Measurements from ENCODE around the gene CFAP45.

The CFAP45 gene, protein sequence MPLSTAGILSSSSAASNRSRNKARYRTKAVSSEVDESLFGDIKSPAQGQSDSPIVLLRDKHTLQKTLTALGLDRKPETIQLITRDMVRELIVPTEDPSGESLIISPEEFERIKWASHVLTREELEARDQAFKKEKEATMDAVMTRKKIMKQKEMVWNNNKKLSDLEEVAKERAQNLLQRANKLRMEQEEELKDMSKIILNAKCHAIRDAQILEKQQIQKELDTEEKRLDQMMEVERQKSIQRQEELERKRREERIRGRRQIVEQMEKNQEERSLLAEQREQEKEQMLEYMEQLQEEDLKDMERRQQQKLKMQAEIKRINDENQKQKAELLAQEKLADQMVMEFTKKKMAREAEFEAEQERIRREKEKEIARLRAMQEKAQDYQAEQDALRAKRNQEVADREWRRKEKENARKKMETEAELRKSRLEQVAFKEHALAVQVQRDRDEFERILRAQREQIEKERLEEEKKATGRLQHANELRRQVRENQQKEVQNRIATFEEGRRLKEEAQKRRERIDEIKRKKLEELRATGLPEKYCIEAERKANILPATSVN

GRCh38 chr1:159900086-159900680 lies at the start of gene CFAP45:
CFAP45 (minus strand) TSS chr1:159900165; CDS start chr1:159900098, 67 bp downstream.
- no peak for DNase-seq

DNA sequence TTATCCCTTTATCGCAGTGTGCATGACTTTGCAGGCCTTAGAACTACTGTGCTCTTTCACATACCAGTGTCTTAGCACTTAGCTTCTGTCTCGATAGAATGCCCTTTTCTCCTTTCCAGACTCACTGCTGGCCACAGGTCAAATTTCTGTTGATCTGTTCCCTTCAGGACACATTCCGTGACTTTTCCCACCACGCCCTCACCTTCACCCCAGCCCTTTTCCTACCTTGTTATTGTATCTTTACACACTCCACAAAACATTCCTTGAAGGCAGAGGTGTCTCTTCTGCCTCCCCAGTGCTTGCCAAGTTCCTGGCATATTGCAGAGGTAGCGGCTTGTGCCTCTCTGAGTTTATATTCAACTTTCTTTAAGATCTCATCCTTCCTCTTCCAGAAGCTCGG lies 49.2 kb upstream of the CFAP45 start:
- DNase-seq = no peak

DNA sequence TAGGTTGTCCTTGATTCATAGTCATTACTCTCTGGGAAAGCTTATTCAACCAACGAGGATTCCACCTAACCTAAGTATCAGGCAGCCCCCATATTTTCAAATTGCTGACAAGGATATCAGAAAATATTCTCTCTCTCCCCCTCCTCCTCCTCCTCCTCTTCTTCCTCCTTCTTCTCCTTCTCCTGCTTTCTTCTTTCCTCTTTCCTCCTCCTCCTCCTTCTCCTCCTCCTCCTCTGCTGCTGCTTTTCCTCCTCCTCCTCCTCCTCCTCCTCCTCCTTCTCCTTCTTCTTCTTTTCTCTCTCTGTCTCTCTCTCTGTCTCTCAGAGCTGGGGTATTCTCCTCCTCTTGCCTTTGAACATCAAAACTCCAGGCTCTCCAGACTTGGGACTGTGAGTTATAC lies 48.0 kb upstream of the CFAP45 start:
- DNase-seq = no peak

DNA sequence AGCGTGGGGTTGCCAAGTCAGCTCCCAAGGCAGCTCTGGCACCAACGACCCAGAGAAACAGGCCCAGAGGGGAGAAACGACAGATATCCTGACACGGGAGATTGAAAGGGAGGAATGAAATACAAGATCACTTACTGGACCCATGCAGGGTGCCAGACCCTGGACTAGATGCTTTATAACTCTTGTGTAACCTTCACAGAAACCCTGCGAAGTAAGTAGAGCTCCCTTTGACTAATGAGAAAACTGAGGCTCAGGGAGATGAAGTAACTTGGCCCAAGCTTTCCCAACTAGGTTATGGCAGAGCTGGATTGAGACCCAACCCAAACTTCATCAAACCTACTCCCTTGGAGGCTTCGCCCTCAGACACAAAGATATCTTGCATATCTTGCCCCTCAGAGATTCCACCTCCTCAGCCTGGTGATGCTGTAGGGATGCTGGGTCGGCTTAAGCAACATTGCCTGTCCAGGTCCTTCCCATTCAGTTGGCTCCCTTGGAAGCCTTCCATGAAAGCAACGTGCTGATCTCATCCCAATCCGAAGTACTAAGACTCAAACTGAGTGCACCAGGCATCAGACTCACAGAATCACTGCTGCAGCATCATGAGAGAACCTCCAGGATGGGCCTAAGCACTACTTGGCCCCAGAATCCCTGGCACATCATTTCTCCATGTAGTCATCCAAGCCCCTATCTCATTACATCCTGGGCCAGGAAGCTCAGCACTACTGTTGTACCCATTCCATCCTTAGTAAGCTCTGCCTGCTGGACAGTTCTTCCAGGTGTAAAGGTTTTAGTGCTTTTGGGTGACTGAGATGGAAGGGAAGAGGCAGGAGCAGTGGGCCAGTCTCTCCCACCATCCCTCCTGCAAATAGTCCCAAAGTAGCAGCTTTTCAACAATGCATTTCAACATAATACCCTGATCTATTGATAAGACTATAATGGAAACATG lies 46.5 kb upstream of the CFAP45 start:
- no peak for DNase-seq

GRCh38 chr1:159945483-159946241 lies 45.7 kb upstream of the CFAP45 start, which contains the start of gene IGSF9:
IGSF9 (minus strand) TSS chr1:159945613; CDS start chr1:159943454, 2,159 bp downstream.
- DNase-seq = peak in 3 of 4 experiments; percentile 42 to 76 (median 48)

GRCh38 chr1:159944623-159945455 lies 44.9 kb upstream of the CFAP45 start:
- no peak for DNase-seq

DNA sequence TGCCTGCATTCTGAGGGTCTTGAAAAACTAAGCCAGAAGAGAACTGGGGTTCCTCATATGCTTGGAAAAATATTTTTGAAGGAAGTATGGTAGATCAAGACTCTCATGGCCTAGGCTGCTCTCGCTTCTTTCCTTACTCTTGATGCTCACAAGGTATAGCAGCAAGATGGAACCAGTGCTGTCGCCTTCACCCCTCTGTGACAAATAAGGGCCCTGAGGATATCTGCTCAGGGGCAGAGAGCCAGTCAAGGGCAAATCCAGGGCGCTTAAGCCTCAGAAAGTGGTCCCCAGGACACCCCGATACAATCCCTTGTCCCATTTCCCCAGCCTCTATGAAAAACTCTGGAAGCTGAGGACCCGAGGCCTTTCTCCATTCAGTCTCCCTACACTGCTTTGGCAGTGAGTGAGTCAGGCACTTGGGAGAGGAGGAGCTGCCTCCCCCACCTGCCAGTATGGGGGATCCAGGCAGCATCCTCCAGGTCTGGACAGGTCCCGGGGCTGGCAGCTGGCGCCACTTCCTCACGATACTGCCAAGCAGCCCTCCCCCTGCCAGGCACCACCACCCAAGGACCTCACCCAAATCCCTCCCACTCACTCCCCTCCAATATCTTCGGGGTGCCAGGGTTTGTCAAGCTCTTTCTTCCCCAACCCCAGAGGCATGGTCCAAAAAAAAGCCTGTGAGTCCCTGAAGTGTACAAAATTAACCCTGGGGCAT lies 44.1 kb upstream of the CFAP45 start:
- DNase-seq = no peak

DNA sequence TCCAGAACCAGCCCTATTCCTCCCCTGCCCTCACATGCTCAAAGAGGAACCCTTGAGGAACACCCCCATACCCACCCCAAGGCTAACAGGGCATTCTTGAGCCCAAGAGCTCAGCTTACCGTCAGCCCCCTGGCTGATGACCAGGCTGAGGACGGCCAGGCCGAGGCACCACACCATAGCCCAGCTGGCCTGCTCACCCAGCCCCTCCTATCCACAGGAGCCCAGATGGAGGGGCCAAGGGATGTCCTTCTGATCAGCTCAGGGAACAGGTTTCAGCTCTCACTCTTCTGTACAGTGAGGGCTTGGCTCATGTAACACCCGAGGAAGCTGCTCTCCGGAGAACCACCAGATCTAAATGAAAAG lies 43.3 kb upstream of the CFAP45 start:
- no peak for DNase-seq

DNA sequence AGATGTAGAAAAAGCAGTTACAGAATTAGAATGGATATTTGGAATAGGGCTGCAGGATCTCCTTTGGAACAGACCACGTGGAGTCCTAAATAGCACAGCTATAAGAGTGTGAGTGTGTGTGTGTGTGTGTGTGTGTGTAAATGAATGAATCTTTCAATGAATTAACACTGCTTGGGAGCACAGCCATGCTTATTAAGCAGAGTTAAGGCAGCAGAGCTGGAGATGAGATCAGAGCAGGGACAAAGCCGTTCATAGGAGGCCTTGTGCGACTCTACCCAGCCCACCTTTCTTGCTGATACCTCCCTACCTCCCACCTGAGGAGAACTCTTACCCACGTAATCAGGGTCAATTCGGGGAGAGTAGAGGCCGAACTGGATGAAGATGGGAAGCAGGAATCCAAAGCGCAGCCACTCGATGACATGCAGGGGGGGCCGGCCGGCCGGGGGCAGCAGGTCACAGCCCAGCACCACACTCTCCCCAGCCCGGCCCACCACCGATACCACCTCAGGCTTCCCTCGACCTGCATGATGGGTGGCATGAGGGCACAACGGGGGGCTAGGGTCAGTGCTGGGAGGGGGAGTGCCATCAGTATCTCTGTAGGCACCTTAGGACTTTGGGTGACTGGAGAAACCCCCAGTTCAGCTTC lies 42.8 kb upstream of the CFAP45 start:
- DNase-seq = no peak

DNA sequence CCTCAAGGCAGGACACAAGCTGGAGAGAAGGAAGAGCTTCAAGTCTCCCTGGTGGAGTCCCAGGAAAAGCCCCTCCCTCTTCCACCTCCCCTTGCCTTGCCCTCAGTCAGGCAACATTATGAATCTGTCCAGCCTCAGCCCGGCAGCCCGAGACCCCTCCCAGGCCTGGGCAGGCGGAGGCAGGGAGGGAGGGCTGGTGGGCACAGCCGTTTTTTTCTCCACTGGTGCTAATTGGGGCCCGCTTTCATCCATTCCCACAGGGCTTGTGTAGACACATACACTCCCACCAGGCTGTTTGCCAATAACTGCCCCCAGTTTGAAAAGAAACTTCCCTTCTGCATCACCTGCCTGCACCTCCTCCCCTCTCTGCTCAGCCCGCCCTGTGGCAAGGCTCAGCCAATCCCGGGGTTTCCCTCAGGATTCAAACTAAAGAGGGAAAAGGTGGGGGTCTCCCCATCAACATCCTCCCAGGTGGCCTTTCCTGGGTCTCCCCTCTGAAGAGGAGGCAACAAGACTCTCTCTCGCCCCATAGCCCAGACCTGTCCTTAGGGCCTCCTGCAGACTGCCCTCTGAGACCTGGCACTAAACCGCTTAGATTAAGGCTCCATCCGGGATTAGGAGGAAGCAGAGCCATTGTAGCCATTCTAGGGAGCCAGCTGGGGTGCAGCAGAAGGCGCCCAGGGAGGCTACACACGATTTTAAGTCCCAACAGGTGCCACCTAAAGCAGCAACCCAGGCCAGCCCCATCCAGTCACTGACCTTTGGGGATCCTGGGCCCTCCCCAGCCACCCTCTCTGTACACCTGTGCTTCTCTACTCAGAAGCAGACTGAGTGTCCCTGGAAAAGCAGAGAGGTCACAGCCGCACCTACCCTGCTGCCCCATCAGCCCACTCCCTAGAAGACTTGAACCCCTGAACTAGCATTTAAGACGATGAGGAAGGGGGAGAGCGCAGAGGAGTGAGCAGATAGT lies 41.9 kb upstream of the CFAP45 start:
- no peak for DNase-seq

DNA sequence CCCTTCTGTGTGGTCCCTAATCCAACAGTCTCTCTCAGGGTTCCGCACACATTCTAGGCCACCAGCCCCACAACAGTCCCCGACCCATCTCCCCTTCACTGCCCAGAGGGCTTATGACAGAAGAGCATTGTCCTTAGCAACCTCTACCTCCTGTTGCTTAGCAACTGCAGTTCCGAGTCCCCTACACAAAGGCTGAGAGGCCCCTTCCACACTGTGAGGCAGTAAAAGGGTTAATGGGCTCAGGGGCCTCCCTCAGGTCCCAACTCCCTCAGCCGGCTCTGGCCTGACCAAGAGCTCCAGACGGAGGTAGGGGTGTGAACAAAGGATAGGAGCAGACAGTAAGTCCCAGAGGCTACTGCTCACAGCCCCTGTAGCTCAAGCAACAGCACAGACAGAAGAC lies 41.2 kb upstream of the CFAP45 start:
- no peak for DNase-seq

DNA sequence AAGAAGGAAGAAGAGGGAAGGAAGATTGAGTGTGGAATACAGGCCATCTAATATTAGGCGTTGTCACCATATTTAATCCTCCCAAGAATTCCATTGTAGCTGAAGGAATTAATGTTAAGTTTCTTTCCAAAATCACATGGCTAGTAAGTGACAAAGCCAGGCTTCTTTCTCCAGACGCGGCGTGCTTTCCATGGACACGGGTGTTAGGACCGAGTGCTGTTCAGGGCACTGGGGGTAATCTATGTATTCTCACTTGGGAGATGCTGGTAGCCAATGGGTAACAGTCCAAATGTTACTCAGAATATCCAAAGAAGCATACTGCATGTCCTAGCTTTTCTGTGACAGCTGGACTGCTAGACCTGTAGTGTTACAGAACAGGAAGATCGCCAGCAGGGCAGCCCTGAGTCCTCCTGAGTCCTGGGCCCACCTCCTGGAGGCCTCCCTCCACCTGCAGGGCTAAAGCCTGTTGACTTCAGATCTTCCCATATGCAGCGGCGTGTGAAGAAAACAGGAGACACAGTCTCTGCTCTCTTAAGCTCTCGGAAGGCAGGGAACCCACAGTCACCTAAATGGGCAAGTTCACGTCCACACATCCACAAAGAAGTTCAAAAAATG lies 40.1 kb upstream of the CFAP45 start:
- DNase-seq = no peak

DNA sequence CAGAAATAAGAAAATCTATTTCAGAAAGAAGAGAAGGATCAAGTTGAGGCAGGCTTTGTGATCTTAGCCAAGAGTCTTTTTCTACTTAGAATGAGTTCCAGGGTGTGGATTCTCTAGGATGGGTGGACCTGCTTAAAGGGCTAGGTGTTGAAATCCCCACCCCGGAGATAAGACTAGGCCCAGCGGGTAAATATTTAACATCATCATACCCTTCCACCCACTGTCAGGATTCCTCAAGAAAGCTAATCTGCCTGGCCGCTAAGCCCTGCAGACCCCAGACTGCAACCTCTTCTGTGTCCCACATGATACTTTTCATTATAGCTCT lies 39.7 kb upstream of the CFAP45 start:
- no peak for DNase-seq

- DNase-seq = no peak
Observed at GRCh38 chr1:159938905-159939677, 39.1 kb upstream of the CFAP45 start.

GRCh38 chr1:159938211-159938852 lies 38.4 kb upstream of the CFAP45 start:
- DNase-seq = no peak

DNA sequence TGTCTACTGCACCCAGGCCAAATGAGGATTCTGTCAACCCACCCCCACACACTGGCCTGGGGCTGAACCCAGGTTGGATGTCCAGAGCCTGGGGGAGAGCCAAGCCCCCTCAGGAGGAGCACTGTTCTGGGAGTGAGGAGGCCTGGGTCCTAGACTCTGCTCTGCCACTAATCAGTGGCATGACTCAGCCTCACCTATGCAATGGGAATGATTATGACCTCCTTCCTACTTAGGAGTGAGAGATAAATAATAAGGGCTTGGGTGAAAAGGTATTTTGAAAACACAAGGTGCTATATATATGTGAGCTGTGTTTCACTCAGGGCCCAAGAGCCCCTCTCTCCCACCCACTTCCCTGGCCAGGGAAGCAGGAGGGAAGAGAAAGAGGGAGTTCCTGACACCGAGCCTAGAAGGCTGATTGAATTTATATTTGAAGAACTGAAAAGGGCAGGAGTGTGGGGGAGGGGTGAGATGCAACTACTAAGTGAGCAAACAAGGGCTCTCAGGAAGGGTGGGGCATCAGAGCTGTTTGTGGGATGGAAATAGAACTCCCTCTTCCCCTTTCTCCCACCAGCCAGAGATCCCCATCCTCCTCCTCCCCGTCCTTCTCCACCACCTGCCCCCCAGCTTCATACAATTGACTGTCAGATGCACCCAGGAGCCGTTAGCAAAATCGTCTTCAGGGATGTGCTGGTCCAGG lies 37.2 kb upstream of the CFAP45 start:
- no peak for DNase-seq

All from activated naive CD4-positive, alpha-beta T cell (primary cell).